NCI-H2171 treated with DMSO at 0.1 percent for 48 hours (cell line): ENCODE results near the gene NPBWR2.

Experiments
- DNase-seq: peaks from one replicate; lab custom pipeline; 2025; lab: John Stamatoyannopoulos, UW

Gene NPBWR2, protein sequence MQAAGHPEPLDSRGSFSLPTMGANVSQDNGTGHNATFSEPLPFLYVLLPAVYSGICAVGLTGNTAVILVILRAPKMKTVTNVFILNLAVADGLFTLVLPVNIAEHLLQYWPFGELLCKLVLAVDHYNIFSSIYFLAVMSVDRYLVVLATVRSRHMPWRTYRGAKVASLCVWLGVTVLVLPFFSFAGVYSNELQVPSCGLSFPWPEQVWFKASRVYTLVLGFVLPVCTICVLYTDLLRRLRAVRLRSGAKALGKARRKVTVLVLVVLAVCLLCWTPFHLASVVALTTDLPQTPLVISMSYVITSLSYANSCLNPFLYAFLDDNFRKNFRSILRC

DNA sequence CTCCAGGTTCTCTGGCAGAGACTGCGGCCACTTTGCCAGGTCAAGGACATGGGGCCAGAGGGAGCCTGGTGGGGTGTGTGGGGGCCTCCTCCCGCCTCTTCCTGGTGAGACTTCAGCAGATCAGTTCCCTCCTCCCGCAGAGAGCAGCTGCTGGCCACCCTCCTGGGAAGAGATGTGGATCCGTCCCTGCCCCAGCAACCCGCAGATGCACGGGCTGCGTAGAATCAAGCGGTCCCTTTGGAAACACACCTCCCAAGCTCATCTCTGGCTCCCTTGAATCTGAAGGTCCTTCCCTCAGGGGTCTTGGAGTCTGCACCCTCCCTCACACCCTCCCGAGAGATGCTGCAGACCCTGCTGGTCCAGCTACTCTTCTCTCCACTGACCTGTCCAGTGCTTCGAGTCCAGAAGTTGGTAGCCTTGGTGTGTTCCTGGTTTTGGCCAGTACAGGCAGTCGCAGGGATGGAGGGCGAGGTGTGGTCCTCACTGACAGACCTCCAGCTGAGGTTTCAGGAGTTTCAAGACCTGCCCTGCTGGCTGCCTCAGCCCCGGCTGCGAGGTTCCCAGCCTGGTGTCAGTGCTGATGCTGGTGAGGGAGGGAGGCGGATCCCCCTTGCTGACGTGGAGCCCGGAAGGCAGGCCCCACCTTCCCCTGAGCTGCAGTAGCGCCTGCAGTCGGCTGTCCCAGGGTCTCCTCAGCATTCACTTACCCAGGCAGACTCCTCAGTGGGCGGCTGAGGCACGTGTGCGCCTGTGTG, at the start of gene NPBWR2:
Gene NPBWR2, minus strand, starts transcription at position 585 of the 755 bp plus-strand sequence. CDS start 734 bp downstream, outside the sequence.
- no peak for DNase-seq

DNA sequence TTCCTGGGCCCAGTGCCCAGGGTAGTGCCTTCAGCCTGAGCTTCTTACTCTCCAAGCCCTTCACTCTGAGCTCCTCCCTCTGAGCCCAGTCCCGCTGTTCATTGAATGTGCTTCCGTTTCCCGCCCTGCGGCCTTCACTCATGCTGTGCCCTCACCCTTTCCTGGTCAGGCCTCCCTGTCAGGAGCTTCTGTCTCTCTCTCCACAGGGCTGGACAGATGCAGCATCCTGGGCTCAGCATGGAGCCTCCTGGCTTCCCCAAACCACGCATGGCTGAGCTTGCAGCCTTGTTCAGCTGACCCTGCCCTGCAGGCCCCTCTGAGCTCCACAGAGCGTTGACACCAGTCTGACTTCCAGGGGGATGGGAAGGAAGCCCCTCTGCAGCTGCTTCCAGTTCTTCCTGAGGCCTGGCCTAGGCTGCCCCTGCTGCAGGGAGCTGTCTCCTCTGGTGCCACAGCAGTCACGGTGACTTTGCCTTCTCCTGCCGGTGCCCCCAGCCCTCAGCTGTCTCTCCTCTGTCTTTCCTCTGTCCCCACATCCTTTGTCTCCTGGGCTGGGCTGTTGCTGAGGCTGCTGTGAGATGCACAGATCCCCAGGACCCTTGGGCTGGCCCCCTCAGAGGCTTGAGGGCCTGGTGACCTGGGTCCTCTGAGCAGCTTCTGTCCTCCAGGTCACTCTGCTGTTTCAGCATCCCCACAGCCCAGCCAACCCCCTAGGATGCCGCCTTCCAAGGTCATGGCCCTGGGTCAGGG, 48.9 kb upstream of the NPBWR2 start:
- no peak for DNase-seq

DNA sequence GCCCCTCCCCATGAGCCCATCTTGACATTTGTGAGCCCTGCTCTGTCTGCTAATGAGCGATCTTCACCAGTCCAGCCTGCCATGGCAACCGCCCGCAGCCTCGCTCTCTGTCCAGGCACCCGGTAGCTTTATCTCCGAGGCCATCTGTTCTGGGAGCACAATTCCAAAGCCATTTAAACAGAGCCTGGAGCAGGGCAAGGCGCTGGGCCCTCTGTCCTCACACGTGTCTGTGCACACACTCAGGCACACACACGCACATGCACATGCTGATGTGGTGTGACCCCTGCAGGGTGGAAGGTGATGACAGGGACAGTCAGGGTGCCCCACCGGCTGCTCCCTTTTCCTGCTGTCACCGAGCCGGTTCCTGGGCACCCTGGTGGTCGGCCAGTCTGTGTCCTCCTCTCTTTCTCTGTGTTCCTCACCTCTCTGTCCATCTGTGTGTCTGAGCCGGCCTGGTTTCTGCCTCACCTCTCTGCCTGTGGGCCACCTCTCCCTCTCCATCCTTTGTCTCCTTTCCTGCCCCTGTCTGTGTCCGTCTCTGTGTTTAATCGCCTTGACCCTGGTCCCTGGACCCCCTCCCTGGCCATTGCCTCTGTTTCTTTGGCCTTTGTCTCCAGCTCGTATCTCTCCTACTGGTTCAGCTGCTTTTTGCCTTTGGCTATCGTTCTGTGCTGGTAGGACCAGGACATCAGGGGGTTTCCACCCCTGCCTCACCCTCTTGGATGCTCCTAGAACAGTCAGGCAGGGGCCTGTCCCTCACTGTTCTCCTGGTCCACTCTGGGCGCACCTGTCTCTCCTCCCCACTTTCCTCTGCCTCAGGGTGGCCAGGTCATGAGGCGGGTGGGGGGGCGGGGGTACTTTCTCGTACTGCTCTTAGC, 48.1 kb upstream of the NPBWR2 start:
- DNase-seq: no peak

DNA sequence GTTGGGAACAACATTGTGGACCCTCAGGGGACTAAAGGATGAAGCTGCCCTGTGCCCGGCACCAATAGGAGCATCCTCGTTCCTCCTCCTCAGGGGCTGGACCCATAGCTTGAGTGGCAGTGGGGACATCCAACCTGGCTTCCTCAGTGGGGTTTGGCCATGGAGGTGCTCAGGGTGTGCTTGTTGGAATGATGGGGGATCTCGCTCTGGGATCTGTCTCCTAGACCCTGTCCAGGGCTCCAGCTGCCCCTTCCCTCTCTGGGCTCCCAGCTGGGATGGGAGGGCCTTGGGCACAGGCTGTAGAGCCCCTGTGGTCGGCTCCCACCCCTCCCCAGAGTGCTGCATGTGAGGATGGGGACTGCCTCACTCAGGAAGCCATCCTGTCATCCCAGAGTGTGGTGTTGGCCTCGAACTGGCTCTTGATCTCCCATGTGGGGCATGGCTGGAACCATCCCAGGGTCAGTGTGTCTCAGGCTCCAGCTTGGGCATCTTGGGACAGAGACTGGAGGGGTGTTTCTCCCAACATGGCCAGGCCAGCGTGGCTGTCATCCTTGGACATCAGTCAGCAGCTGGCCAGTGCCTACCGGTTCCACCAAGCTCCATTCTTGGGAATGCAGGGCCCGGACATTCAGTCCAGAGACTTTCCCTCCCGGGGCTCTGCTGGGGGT, 47.4 kb upstream of the NPBWR2 start:
- DNase-seq: no peak

DNA sequence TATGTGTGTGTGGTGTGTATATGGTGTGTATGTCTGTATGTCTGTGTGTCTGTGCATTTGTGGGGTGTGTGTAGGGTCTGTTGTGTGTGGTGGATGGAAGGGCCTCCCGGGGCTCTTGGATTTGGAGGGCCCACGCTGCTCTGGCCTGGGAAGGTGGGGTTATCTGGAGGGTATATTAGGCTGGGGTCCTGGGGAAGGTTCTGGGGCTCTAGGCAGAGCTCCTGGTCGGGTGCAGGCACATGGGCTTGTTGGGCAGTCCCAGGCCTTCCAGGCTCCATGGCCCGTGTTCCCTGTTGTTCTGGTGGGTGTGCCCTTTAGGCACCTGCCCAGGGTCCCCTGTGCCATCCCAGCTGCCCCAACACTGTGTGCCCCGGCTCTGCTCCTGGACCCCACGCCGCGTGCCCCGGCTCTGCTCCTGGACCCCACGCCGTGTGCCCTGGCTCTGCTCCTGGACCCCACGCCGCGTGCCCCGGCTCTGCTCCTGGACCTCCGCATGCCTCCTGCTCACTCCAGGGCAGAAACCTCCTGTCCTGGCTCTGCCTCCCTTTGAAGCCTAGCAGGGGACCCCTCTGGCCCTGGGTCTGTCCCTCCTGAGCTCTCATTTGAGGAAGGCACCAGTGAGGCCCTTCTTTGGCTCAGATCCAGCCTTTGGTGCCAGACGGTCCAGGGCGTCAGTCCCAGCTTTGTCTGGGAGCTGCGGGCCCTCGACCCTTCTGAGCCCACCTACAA, 46.7 kb upstream of the NPBWR2 start:
- no peak for DNase-seq

DNA sequence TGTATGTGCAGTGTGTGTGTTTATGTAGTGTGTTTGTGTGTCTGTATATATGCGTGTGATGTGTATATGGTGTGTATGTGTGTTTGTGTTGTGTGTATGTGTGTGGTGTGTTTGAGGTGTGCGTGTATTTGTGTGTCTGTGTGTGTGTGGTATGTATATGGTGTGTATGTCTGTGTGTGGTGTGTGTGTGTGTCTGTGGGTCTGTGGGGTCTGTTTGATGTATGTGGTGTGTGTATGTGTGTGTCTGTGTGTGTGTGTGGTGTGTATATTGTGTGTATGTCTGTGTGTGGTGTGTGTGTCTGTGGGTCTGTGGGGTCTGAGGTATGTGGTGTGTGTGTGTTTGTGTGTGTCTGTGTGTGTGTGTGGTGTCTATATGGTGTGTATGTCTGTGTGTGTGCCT, 46.0 kb upstream of the NPBWR2 start:
- DNase-seq: no peak

DNA sequence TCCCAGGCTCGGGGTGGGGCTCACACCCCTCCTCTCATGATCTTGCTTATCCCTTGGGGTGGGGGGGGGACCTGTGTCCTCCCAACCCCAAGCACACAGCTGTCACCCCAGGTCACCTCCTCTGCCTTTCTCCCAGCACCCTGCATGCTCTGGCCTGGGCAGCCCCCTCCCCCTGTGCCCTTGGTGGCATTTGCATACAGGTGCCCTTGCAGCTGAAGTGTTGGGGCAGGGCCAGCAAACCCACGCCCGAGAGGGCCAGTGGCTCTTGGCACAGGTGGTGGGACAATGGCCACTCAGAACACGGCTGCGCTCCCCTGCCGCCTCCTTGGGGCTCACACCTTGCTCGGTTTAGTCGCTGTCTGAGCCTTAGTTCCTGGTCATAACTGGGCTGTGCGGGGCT, 45.5 kb upstream of the NPBWR2 start:
- DNase-seq: no peak

DNA sequence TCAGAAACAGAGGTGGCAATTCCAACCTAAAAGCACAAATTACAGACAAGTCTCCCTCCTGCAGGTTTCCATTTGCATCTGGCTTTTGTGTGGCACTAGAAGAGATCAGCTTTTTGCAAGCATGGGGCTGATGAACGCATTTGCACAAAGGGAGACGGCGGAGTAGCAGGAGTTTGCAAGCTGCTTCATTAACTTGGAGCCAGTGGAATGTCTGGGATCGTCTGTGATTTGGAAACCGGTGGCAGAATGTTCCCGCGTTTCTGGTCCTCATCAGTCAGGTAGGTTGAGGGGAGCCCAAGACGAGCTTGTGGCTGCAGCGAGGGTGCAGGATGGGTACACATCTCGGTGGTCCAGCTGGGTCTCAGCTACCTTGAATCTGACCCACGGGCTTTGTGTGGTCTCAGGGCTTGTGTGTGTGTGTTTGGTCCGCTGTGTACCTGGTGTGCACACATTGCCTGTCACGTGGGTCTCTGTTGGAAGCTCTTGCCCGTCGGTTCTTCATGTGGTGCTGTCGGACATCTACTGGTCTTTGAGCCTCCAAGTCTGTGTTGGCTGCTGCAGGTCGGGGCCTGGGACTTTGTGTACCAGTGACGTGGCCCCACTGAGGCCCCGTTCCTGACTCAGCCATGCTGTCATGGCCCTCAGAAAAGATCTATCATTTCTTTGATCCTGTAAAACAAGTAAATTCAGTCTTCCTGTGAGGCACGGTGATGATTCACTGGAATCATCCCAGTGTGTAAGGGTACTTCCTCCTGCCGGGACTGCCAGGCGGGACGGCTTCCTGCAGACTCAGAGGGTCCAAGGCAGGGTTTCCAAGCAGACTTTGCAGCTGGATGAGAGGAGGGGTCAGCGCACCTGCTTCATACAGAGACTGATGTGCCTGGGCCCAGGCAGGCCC, 44.5 kb upstream of the NPBWR2 start:
- DNase-seq: no peak

DNA sequence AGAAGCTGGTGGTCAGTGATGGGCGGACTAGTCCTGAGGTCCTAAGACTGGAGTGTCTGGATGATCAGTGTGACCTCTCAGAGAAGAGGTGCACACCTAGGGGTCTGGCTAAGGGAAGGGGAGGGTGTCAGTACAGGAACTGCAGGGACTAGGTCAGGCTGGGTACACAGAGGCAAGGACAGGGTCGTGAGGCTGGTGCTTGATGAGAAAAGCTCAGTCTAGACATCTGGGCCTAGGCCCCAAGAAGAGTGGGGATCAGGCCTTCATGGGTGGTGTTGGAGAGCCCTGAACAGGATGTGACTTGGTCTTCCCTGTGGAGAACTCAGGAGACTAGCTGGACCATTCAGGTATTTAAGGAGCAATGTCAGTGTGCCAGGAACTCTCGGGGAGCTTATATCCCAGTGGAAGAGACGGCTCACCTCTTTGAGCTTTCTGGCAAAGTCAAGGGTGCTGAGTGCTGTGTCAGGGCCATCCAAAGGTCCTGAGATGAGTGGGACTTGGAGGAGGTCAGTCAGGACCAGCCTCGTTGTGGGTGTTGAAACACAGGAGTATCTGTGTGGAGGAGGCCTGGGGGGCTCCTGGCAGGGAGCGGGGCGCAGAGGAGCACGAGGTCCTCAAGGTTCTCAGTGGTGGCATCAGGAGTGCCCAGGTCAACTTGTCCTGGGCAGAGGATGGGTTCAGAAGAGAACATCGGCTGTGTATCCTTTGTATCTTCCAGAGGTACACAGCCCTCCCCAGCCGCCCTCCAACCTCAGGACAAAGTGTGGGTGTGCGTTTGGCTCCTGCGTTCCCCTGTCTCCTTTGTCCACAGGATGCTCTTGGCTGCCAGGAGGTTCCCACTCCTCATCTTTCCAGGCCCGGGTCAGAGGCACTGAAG, 43.6 kb upstream of the NPBWR2 start:
- no peak for DNase-seq

DNA sequence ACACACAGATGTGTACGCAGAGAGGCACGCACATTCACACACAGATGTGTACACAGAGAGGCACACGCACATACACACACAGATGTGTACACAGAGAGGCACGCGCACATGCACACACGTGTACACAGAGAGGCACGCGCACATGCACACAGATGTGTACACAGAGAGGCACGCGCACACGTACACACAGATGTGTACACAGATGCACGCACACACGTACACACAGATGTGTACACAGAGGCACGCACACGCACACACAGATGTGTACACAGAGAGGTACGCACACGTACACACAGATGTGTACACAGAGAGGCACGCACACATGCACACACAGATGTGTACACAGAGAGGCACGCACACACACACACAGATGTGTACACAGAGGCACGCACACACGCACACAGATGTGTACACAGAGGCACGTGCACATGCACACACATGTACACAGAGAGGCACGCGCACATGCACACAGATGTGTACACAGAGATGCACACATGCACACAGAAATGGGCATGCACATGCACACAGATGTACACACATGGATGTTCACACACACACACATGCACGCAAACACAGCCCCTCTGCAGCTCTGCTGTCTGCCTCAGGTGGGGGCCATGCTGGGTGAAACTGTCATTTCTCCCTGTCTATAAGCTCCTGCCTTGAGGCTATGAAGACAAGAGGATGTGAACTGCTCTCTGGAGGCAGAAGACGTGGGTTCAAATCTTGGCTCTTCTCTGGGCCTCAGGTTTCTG, 42.6 kb upstream of the NPBWR2 start:
- DNase-seq: no peak

DNA sequence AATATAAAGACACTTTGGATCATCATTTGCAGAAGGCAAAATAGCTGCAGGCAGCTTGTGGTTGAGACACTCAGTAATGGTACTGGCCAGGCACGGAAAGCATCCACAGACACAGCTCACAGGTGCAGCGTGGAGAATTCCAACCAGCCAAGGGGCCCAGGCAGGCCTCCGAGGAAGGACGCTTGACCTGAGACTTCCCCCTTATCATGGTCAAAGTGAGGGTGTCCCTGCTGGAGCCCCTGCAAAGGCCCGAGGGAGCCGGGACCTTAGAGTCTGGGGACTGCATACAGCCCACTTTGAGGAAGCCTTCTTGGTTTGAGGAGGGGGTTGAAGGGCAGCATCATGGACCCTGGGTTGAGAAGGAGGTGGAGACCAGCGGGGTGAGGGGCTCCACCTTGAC, 41.8 kb upstream of the NPBWR2 start:
- no peak for DNase-seq

DNA sequence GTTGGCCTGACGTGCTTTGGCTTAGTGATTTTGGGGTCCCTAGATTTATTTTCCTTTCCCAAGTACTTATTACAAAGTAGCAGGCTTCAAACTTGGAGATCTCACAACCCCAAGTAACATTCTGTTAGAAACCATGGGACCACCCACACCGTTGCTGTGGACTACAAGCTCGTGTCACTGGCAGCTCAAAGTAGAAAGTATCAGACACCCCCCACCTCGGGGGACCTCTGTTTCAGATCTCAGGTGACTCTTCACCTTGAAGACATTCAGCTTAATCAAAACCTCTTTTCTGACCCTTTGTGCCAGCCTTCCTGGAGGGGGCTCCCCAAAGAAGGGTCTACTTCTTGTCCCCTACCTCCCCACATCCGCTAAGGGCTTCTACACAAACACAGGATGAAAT, 41.2 kb upstream of the NPBWR2 start:
- no peak for DNase-seq

DNA sequence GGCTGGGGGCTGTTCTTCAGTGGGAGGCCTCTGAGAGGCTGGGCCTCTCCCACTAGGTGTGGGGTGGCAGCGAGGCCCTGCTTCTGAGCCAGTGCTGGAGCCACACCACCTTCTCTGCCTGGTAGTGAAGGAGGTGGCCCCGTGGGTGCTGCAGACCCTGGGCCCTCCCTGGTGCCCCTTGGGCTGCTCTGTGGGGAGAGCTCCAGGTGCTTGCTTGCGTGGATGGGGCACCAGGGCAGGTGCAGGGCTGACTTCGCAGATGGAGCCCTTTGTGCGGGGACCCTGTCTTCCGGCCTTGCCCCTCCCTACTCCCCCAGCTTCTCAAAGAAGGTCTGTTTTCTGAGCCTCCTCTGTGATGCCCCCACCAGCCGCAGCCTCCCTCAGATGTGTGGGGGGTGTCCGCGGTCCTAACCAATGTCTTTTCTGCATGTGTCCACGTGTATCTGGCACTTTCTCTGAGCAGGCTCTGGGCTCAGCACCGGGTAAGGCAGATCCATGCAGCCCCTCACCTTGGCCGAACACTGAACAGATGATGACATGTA, 39.6 kb upstream of the NPBWR2 start:
- no peak for DNase-seq

DNA sequence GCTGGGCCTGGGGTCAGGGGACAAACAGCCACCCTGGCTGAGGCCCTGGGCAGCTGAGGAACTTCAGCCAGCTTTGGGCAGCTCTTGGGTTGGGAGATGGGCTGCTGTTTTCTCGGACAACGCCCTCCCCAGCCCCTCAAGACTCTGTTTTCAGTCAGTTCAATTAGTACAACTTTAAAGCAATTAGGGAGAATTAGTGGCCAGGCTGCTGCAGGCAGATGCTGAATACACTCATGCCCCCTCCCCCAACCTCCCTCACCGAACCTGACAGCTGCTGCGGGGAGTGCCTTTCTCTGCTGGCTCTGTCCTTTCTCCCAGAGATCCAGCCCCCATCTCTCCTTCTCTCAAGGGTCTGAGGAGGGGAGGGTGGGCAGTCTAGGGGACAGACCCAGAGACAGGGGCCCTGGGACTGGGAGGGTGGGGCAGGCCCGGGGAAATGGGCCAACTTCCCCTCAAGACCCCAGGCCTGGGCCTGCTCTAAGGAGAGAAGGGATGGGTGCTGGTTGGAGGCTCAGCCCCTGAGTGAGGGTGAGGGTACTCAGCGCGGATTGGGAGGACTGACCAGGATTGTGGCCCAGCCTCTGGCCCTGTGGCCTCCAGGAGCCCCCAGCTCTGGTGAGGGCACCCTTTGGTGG, 39.1 kb upstream of the NPBWR2 start:
- DNase-seq: peak; percentile 73

DNA sequence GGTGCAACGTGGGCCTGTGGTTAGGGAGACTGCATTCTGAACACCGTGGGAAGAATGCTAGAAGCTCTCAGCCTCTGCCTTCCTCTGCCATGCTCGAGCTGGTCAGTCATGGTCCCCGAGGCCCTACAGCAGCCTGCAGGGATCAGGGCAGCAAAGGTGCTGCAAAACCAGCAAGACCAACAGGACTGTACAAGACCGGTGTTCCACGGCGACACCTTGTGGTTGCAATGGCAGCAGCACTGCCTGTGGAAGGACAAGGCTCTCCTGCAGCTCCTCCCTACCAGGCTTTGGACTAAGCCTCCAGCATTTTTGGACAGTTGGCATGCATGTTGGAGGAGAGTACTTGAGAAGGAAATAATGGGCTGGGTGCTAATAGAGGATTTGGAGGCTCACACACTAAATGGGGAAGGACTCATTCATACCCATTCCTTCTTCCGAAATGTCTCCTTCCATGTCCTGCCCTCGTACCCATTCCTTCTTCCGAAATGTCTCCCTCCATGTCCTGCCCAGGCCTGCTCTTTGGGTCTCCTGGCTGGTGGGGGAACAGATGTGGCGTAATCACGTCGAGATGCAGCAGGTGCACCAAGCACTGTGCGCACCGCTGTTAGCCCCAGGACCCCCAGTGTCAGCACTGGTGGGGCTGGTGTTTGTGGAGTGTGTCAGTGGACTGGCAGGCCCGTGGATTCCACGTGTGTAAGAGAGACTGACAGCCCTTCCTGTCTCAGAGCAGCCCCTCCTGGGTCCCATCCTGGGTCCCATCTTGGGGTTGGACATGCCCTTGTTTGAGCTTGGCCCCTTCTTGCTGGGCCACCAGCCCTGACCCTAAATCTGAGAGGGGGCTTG, 38.3 kb upstream of the NPBWR2 start:
- DNase-seq: no peak
